ENCODE results near the gene ARHGEF18.

DNA sequence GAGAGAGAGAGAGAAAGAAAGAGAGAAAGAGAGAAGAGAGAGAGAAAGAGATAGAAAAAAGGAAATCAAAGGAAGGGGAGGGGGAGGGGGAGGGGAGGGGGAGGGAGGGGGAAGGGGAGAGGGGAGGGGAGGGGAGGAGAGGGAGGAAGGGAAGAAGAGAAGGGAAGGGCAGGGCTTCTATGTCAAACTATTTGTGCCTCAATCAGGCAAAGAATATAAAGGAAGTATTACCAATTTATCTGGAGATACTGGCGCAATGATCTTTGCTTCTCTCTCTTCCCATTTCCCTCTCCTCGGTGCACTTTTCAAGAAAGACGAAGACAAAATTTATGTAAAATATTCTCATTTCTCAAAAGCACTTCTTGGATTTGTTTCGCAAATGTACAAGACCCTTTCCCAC, 45.3 kb upstream of the ARHGEF18 start:
- TF ChIP-seq CTCF (IDR thresholded peaks at IDR 0.05; ENCODE audit: low read depth, low read length, poor library complexity, severe bottlenecking) (no peak), EZH2phosphoT487 (IDR thresholded peaks at IDR 0.05; ENCODE audit: borderline replicate concordance, low read length) (no peak)
